Esophagus squamous epithelium (tissue), 5 donors: Measurements from ENCODE around the gene CASP3. TPM values are rescaled to one million over a fixed set of nuclear protein-coding genes. Genes with fewer than 3 reads are reported as not detected.

ENCODE experiments used
- DNase-seq: peaks from one replicate; lab custom pipeline; 2025; lab: John Stamatoyannopoulos, UW
- H3K27ac ChIP-seq, 4 donors: fragments of 200-600 bp; sonication (generic); one replicate each; pipeline ENCODE4 v1.5.1; 2016 to 2019; ENCODE audit warnings: mild to moderate bottlenecking in 1 of 4
- H3K27me3 ChIP-seq, 4 donors: fragments of 200-600 bp; sonication (generic); 1 replicate in 3 of 4; 2 replicates in 1 of 4; pipeline versions ENCODE4 v1.5.1 to v1.6.0; 2017 to 2021; ENCODE audit warnings: antibody characterized with exemption in 1 of 4
- H3K36me3 ChIP-seq, 3 donors: fragments of 200-600 bp; sonication (generic); one replicate each; pipeline ENCODE4 v1.5.1; 2016 to 2019
- H3K4me1 ChIP-seq, 3 donors: fragments of 200-600 bp; sonication (generic); one replicate each; pipeline ENCODE4 v1.5.1; 2017 to 2019
- H3K4me3 ChIP-seq, 4 donors: fragments of 200-600 bp; sonication (generic); 1 replicate in 3 of 4; 2 replicates in 1 of 4; pipeline ENCODE4 v1.5.1; 2016 to 2019; ENCODE audit warnings: mild to moderate bottlenecking in 2 of 4, moderate library complexity in 1 of 4
- H3K9me3 ChIP-seq, 3 donors: fragments of 200-600 bp; sonication (generic); one replicate each; pipeline ENCODE4 v1.5.1; 2016 to 2019
- CTCF ChIP-seq, 6 experiments: fragments of 450-650 bp in 4 of 6; fragments of 200-600 bp in 2 of 6; sonication (generic) in 2 of 6; IDR thresholded peaks; one replicate each; pipeline ENCODE4 v1.5.1; 2016 to 2019; ENCODE audit warnings: antibody characterized with exemption in 6 of 6, mild to moderate bottlenecking in 4 of 6, moderate library complexity in 4 of 6
- POLR2A ChIP-seq, 4 donors: fragments of 450-650 bp; IDR thresholded peaks; one replicate each; pipeline ENCODE4 v1.6.1; 2017; ENCODE audit warnings: antibody characterized with exemption in 4 of 4, mild to moderate bottlenecking in 4 of 4, moderate library complexity in 3 of 4
- WGBS, 2 donors: methylation state at CpG; one replicate each; pipeline ENCODE4 v1.1.5; 2018; 5-methylcytosine and 5-hydroxymethylcytosine counted together
- intact Hi-C: fragments of 100-400 bp; cut with DNase I; formaldehyde crosslinking; loops from one replicate; pipeline ENCODE4 v1.15.0; 2022
- total RNA-seq, 4 donors: library from RNA; depleted of rRNA; stranded (reverse); fragments of >200 nt; gene quantifications; one replicate each; pipeline ENCODE4 v1.1.0, GENCODE V29; 2016
- donor health status: DM: yes; HTN: yes; CAD: no.

Gene CASP3
- total RNA-seq, 4 donors from 2014 or later = 22.9 to 48.0 (median 28.5) TPM

DNA sequence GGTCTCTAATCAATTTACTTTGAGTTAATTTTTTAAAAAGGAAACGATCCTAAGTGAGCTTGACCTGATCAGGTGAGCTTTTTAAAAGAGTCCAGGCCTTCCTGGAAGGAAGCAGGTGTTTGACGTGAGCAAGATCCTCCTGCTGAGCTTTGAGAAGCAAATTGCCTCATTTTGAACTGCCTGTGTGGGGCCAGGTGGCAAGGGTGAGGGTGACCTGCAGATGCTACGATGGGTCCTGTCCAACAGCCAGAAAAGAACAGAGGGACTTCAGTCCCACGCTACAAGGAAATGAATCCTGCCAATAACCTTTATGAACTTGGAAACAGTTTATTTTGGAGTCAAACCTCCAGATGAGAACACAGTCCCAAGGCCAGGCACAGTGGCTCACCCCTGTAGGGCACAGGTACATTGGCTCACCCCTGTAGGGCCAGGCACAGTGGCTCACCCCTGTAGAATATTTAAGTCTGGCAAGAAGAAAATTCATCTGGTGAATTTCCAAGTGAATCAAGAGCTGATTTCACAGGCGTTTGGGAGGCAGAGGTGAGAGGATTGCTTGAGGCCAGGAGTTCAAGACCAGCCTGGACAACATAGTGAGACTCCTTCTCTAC is 58.1 kb downstream of the CASP3 start:
- H3K27me3 ChIP-seq = no peaks in the 10 kb centered on the region
- no peaks in the 10 kb centered on the region for H3K36me3 ChIP-seq
- H3K27ac ChIP-seq = no peak overlapping the region
- no peaks in the 10 kb centered on the region for H3K4me1 ChIP-seq
- WGBS, 2 donors = 61 to 70% methylated on average over 5 of the region's 5 CpGs
- DNase-seq = no peak
- intact Hi-C loops = no loop called here
- H3K9me3 ChIP-seq = no peaks in the 10 kb centered on the region
- H3K4me3 ChIP-seq = no peak overlapping the region
- no peak for TF ChIP-seq CTCF (IDR thresholded peaks at IDR 0.05)
- no peak for TF ChIP-seq POLR2A (IDR thresholded peaks at IDR 0.05)

DNA sequence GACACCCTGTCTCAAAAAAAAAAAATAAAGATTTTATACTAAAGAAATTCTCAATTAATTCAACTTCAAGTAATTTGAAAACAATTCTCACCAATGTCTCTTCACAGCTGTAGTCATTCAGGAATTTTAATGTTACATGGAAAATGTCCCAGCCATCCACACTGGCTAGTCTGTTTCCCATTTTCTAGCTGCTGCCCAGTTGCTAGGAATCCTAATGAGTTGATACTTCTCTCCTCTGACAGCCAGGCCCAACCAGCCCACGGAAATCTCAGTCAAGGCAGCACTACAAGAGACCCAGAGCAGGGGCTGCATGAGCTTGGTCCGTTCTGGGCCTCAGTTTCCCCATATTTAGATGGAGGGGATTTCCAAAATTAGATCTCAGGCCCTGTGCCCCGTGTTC is 59.1 kb downstream of the CASP3 start:
- Histone ChIP-seq H3K9me3 (no peaks in the 10 kb centered on the region), H3K36me3 (no peaks in the 10 kb centered on the region), H3K4me1 (no peaks in the 10 kb centered on the region), H3K27me3 (no peaks in the 10 kb centered on the region), H3K4me3 (no peak overlapping the region), H3K27ac (no peak overlapping the region)
- 48 to 76% methylated on average over 3 of the region's 3 CpGs for WGBS, 2 donors
- DNase-seq = no peak
- intact Hi-C loops = no loop called here
- TF ChIP-seq CTCF (IDR thresholded peaks at IDR 0.05) (no peak), POLR2A (IDR thresholded peaks at IDR 0.05) (no peak)

- H3K9me3 ChIP-seq = no peaks in the 10 kb centered on the region
- no peaks in the 10 kb centered on the region for H3K36me3 ChIP-seq
- no peak for DNase-seq
- intact Hi-C loops = no loop called here
- WGBS, 2 donors = 86 to 92% methylated on average over 8 of the region's 8 CpGs
- no peak overlapping the region for H3K27ac ChIP-seq
- no peak for TF ChIP-seq CTCF (IDR thresholded peaks at IDR 0.05)
- TF ChIP-seq POLR2A (IDR thresholded peaks at IDR 0.05) = no peak
- H3K4me1 ChIP-seq = no peaks in the 10 kb centered on the region
- H3K4me3 ChIP-seq = no peak overlapping the region
- H3K27me3 ChIP-seq = no peaks in the 10 kb centered on the region
Measured at GRCh38 chr4:184588893-184589292, 60.4 kb downstream of the CASP3 start.

DNA sequence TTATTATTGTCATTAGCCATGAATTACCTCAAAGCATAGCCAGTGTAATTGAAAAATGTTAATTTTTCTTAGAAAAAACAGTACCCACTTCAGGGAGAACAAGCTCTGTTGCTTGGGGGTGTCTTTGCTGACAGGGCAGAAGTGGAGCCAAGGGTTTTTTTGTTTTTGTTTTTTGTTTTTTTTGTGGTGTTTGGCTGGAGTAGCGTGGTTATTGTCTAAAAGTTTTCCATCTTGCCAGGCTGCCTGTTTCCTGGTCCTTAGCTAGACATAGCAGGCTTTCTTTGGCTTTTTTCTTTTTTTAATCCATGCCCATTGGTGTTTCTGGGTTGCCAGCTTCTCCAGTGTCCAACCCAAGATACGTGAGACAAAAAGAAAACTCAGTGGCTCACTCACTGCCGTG is 61.5 kb downstream of the CASP3 start:
- Histone ChIP-seq H3K4me3 (no peak overlapping the region), H3K36me3 (no peaks in the 10 kb centered on the region), H3K27ac (no peak overlapping the region), H3K4me1 (no peaks in the 10 kb centered on the region), H3K27me3 (no peaks in the 10 kb centered on the region), H3K9me3 (no peaks in the 10 kb centered on the region)
- 62 to 75% methylated on average over 3 of the region's 3 CpGs for WGBS, 2 donors
- TF ChIP-seq CTCF (IDR thresholded peaks at IDR 0.05) (no peak), POLR2A (IDR thresholded peaks at IDR 0.05) (no peak)
- intact Hi-C loops = no loop called here
- DNase-seq = no peak

DNA sequence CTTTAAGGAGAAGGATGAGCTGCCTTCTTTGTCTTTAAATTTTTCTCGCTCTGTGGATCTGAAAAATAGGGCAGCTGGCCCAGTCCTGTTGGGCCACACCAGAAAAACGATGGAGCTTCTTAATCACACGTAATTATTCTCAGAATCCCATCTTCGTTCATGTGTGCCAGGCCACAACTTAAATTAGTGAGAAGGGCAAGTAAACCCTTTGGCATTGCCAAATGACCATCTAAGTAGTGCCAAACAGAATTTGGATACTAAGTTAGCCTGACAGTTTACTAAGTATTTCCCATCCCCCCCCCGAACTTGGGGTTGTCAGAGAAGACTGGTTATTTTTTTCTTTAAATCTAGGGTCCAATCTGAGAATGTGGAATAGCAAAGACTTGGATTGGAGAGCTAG is 62.0 kb downstream of the CASP3 start:
- Histone ChIP-seq H3K36me3 (no peaks in the 10 kb centered on the region), H3K27ac (no peak overlapping the region), H3K27me3 (no peaks in the 10 kb centered on the region), H3K9me3 (no peaks in the 10 kb centered on the region), H3K4me1 (no peaks in the 10 kb centered on the region), H3K4me3 (no peak overlapping the region)
- TF ChIP-seq POLR2A (IDR thresholded peaks at IDR 0.05) = no peak
- TF ChIP-seq CTCF (IDR thresholded peaks at IDR 0.05) = no peak
- DNase-seq = no peak
- WGBS, 2 donors = 64 to 74% methylated on average over 5 of the region's 5 CpGs
- intact Hi-C loops = no loop called here
